DOHH2 (cell line): ENCODE data around the gene RPS27L.

Experiments
- H3F3A ChIP-seq: fragments of 200-600 bp; sonication (generic), shearing (Covaris generic); 2 replicates; pipeline ENCODE4 v1.6.0; 2016; ENCODE audit warnings: antibody characterized with exemption, mild to moderate bottlenecking; ENCODE audit not compliant: control insufficient read depth, insufficient read depth
- H3K27ac ChIP-seq: fragments of 200-600 bp; sonication (generic); 2 replicates; pipeline ENCODE4 v1.5.1; 2014; ENCODE audit warnings: low read depth, mild to moderate bottlenecking, low read length, moderate library complexity
- H3K27me3 ChIP-seq: fragments of 200-600 bp; sonication (generic); 2 replicates; pipeline ENCODE4 v1.6.1; 2014; ENCODE audit warnings: mild to moderate bottlenecking, low read length, mixed read lengths; ENCODE audit not compliant: control insufficient read depth
- H3K36me3 ChIP-seq: fragments of 200-600 bp; sonication (generic); 2 replicates; pipeline ENCODE4 v1.6.1; 2014; ENCODE audit warnings: mild to moderate bottlenecking, low read length, moderate library complexity, mixed read lengths; ENCODE audit not compliant: control insufficient read depth
- H3K4me1 ChIP-seq: fragments of 200-600 bp; sonication (generic); 2 replicates; pipeline ENCODE4 v1.6.1; 2014; ENCODE audit warnings: mild to moderate bottlenecking, low read length, mixed read lengths; ENCODE audit not compliant: control insufficient read depth
- H3K4me2 ChIP-seq: fragments of 200-600 bp; sonication (generic); 2 replicates; pipeline ENCODE4 v1.6.0; 2014; ENCODE audit warnings: mild to moderate bottlenecking, low read length, moderate library complexity
- H3K4me3 ChIP-seq: fragments of 200-600 bp; sonication (generic); 2 replicates; pipeline ENCODE4 v1.5.1; 2014; ENCODE audit warnings: mild to moderate bottlenecking, low read length, mixed read lengths
- H3K79me2 ChIP-seq: fragments of 200-600 bp; sonication (generic); 2 replicates; pipeline ENCODE4 v1.6.1; 2014; ENCODE audit warnings: mild to moderate bottlenecking, low read length, mixed read lengths; ENCODE audit not compliant: control insufficient read depth
- H3K9me2 ChIP-seq: fragments of 200-600 bp; sonication (generic); replicated peaks from 2 replicates; pipeline ENCODE4 v1.6.1; 2014; ENCODE audit warnings: mild to moderate bottlenecking, low read length, mixed read lengths; ENCODE audit not compliant: control insufficient read depth
- H3K9me3 ChIP-seq: fragments of 200-600 bp; sonication (generic); 2 replicates; pipeline ENCODE4 v1.6.1; 2014; ENCODE audit warnings: antibody characterized with exemption, low read length, mixed read lengths; ENCODE audit not compliant: control insufficient read depth, insufficient read depth
- H4K20me1 ChIP-seq: fragments of 200-600 bp; sonication (generic); 2 replicates; pipeline ENCODE4 v1.6.0; 2014; ENCODE audit warnings: low read depth, mild to moderate bottlenecking, antibody characterized with exemption, low read length, moderate library complexity; ENCODE audit not compliant: control insufficient read depth, insufficient read depth
- CTCF ChIP-seq: fragments of 200-600 bp; sonication (generic); IDR thresholded peaks from one replicate; pipeline ENCODE4 v1.5.1; 2014; ENCODE audit warnings: antibody characterized with exemption, mild to moderate bottlenecking, low read depth, low read length; ENCODE audit not compliant: poor library complexity, severe bottlenecking
- EZH2phosphoT487 ChIP-seq: fragments of 200-600 bp; sonication (generic); IDR thresholded peaks from 2 replicates; pipeline ENCODE4 v1.6.1; 2017; ENCODE audit warnings: borderline replicate concordance, mild to moderate bottlenecking, antibody characterized with exemption, low read length, moderate library complexity, mixed read lengths

RPS27L gene

GRCh38 chr15:63197626-63198025, 40.3 kb upstream of the RPS27L start:
- peaks cover 91% of the 10 kb centered on the region for H3K79me2 ChIP-seq
- TF ChIP-seq EZH2phosphoT487 (no peak), CTCF (no peak)
- no peak overlapping the region for H3K27ac ChIP-seq
- no peaks in the 10 kb centered on the region for H3K27me3 ChIP-seq
- no peaks in the 10 kb centered on the region for H4K20me1 ChIP-seq
- H3K4me1 ChIP-seq, result peaks cover 43% of the 10 kb centered on the region
- H3K4me2 ChIP-seq, result no peak overlapping the region
- no peaks in the 10 kb centered on the region for H3K9me3 ChIP-seq
- H3K9me2 ChIP-seq, result no peaks in the 10 kb centered on the region
- peaks cover 17% of the 10 kb centered on the region for H3K36me3 ChIP-seq
- H3F3A ChIP-seq, result no peaks in the 10 kb centered on the region
- no peak overlapping the region for H3K4me3 ChIP-seq

GRCh38 chr15:63196842-63197241, 39.6 kb upstream of the RPS27L start:
- Histone ChIP-seq H3K4me3 (no peak overlapping the region), H3K9me2 (no peaks in the 10 kb centered on the region), H3K4me2 (no peak overlapping the region), H3K27ac (no peak overlapping the region), H3K4me1 (peaks cover 46% of the 10 kb centered on the region), H3K36me3 (peaks cover 17% of the 10 kb centered on the region), H3F3A (peaks cover 4% of the 10 kb centered on the region; the same call in 1 of the 2 replicates), H3K79me2 (peaks cover 94% of the 10 kb centered on the region), H3K9me3 (no peaks in the 10 kb centered on the region), H4K20me1 (no peaks in the 10 kb centered on the region), H3K27me3 (no peaks in the 10 kb centered on the region)
- no peak for TF ChIP-seq CTCF
- no peak for TF ChIP-seq EZH2phosphoT487

GRCh38 chr15:63195569-63196015, 38.3 kb upstream of the RPS27L start:
- H3K4me1 ChIP-seq, result peaks cover 58% of the 10 kb centered on the region
- no peak overlapping the region for H3K4me3 ChIP-seq
- TF ChIP-seq CTCF, result no peak
- TF ChIP-seq EZH2phosphoT487, result no peak
- H3K36me3 ChIP-seq, result peaks cover 12% of the 10 kb centered on the region
- H3K27me3 ChIP-seq, result no peaks in the 10 kb centered on the region
- H3F3A ChIP-seq, result peaks cover 15% of the 10 kb centered on the region
- peaks cover 96% of the 10 kb centered on the region for H3K79me2 ChIP-seq
- H4K20me1 ChIP-seq, result no peaks in the 10 kb centered on the region
- H3K9me2 ChIP-seq, result no peaks in the 10 kb centered on the region
- H3K27ac ChIP-seq, result no peak overlapping the region
- peak overlapping the region; percentile 94 for H3K4me2 ChIP-seq
- H3K9me3 ChIP-seq, result no peaks in the 10 kb centered on the region
